Activated naive CD4-positive, alpha-beta T cell treated with anti-CD3 and anti-CD28 coated beads, Interleukin-2, amount 50 U/mL, for 16 hours (primary cell): ENCODE data around the gene ACAP3.
"Not testable (repeated sequence)": the region's sequence is repeated elsewhere in the genome, so short reads cannot be mapped to it uniquely, and the experiment has no call there.

Experiments used
- DNase-seq: peaks from one replicate; pipeline ENCODE4 v3.0.0-alpha.2; 2020

ACAP3 gene

GRCh38 chr1:1260843-1261560 lies 46.7 kb downstream of the ACAP3 start:
- DNase-seq = no peak

GRCh38 chr1:1259951-1260600 lies 47.7 kb downstream of the ACAP3 start:
- no peak for DNase-seq

DNA sequence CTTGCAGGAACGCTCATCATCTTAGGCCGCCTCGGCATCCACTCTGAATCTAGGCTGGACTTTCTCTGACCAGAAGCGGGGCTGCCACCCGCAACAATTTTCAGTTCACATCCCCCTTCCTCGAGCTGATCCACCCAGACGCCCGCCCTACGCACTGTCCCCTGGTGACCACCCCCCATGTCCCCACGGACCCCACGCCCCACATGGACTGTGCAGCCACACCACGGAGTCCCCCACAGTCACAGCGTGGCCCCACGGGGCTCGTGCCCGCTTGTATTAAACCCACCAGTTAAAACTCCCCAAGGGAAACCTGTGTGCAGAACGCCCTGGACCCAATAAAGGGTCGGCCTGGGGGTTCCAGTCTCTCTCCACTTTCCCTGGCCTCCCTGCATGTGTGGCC lies 48.2 kb downstream of the ACAP3 start:
- DNase-seq = no peak

DNA sequence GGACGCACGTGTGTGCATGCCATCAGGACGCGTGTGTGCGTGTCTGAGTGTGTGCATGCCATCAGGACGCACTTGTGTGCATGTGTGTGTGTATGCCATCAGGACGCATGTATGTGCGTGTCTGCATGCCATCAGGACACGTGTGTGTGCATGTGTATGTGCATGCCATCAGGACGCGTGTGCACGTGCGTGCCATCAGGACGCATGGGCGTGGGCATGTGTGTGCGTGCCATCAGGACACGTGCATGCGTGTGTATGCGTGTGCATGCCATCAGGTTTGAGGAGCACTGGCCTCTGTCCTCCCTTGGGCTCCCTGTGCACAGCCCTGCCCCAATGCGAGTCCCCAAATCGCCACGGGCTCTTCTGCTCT lies 48.6 kb downstream of the ACAP3 start:
- no peak for DNase-seq

DNA sequence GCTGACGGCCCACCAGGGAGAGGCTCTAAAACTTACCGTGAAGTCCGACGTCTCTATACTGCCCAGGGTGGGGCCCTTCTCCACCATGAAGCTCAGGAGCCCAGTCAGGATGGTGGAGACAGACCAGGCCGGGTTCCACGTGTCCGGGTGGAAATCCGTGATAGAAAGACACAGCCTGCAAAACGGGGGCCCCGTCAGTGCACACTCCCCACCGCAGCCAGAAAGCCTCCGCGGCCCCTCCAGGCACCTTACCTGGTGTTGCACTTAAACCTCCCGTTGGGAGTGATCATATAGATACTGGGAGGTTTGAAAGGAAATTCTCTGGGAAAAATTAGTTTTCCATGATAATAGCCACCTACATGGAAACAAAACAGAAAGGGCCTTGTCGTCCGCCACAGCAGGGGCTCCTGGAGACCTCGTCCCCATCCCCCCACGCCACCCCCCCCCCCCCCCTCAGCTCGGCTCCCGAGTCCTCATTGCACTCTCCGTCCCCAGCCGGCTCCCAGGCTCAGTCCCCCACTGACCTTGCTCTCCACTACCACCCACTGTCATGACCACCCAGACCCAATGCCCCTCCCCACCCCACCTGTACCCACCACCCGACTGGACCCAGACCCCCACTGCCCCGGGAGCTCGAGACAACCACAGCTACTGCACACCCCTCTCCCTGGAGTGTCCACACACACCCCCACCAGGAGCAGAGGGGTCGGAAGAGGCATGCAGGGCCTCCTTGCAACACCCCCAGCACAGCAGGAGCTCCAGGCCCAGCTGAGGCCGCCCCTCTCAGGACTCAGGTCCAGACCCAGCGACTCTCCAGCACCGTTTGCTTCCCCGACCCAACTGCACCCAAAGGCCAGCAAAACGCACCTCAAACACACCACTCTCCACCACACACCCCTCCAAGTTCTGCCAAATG lies 50.5 kb downstream of the ACAP3 start:
- no peak for DNase-seq

DNA sequence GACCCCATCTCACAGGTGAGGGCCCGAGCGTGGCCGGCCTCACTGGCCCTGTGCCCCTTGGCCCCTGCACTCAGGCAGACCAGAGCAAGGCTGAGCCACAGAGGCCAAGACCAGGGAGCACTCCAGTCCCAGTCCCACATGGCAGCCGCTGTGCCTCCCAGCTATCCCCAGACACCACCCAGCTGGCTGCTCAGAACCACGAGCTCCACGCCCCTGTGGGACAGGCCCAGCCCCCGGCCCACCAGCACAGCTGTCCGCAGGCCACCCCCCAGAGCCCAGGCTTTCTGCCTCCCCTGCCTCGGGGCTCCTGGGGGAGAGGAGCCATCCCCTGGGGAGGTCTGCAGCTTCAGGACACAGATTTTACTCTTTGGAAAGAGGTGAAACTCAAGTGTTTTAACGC lies 52.1 kb downstream of the ACAP3 start:
- DNase-seq = no peak

- DNase-seq = no peak
Measured at GRCh38 chr1:1255078-1255477, 52.7 kb downstream of the ACAP3 start.

GRCh38 chr1:1254667-1254998 lies 53.1 kb downstream of the ACAP3 start:
- no peak for DNase-seq

- no peak for DNase-seq
Measured at GRCh38 chr1:1253972-1254666, 53.6 kb downstream of the ACAP3 start.

- no peak for DNase-seq
Measured at GRCh38 chr1:1253314-1253713, 54.4 kb downstream of the ACAP3 start.

- DNase-seq = peak; percentile 66
Measured at GRCh38 chr1:1250786-1251284, 56.9 kb downstream of the ACAP3 start.

DNA sequence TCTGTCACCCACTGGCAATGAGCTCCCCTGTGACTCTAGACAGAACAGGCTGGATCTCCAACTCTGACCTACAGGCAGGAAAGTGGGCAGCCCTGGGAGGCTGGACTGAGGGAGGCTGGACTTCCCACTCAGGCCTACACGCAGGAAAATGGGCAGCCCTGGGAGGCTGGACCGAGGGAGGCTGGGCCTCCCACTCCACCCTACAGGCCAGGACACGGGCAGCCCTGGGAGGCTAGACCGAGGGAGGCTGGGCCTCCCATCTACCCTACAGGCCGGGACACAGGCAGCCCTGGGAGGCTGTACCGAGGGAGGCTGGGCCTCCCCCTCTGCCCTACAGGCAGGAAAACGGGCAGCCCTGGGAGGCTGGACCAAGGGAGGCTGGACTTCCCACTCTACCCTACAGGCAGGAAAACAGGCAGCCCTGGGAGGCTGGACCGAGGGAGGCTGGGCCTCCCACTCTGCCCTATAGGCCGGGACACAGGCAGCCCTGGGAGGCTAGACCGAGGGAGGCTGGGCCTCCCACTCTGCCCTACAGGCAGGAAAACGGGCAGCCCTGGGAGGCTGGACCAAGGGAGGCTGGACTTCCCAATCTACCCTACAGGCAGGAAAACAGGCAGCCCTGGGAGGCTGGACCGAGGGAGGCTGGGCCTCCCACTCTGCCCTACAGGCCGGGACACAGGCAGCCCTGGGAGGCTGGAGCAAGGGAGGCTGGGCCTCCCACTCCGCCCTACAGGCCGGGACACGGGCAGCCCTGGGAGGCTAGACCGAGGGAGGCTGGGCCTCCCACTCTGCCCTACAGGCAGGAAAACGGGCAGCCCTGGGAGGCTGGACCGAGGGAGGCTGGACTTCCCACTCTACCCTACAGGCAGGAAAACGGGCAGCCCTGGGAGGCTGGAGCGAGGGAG lies 59.5 kb downstream of the ACAP3 start:
- DNase-seq = not testable (repeated sequence)

DNA sequence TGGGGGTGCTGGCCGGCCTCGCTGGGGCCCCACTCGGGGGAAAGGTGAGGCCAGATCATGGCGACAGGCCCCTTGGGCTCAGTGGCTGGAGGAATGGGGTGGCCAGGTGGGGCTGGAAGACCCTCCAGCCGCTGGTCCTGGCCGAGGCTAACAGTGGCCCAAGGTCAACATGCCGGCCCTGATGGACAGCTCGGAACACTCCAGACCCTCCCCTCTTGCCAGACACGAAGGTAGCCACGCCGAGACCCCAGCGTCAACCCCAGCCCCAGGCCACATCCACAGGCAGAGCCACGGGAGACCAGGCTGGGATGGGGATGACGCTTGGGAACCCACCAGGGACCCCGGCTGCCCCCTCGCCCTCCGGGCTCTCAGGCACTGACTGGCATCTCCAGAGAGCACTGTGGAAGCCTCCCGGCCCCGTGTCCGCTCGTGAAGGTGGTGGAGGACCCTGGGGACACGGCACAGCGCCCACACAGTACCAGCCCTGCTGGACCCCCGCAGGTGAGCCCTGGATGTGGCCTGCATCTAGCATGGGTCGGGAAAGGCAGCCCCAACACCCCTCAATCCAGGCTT lies 60.3 kb downstream of the ACAP3 start:
- DNase-seq = no peak

DNA sequence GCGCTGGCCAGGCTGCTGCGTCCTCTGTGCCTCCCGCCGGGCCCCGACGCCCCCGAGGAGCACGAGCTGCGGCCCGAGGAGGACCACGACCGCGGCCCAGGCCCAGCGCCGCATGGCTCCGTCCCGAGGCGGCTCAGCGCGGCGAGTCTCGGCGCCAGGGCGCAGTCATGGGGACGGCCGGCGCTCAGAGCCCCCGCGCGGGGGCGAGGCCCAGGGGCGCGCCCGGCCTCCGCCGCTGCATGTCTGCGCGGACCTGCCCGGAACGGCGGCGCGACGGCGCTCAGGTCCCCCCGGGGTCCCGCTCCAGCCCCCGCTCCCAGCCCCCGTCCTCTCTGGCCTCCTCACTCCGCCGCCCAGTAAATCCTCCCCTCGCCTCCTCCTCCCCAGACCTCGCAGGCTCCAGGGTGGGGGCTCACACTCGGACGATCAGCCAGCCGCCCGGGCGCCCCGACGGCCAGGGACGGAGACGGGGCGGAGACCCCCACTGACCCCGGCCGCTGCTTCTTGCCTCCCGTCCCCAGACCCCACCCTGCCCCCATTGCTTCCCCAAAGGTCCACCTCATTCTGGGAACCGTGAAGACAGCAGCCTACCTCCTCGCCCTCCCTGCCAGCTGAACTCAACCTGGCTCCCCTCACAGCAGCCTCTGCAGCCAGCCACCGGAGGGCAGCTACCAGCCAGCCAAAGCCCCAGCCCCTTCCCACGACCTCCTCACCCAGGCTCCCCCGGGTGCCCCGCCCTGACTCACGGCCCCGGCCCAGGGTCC lies 61.0 kb downstream of the ACAP3 start, which contains the start of gene C1QTNF12:
Gene C1QTNF12 (minus strand): TSS at position 146 of the 764 bp plus-strand sequence. CDS start 32 bp downstream, at position 114.
- no peak for DNase-seq

GRCh38 chr1:1245817-1246576 lies 61.7 kb downstream of the ACAP3 start:
- no peak for DNase-seq

DNA sequence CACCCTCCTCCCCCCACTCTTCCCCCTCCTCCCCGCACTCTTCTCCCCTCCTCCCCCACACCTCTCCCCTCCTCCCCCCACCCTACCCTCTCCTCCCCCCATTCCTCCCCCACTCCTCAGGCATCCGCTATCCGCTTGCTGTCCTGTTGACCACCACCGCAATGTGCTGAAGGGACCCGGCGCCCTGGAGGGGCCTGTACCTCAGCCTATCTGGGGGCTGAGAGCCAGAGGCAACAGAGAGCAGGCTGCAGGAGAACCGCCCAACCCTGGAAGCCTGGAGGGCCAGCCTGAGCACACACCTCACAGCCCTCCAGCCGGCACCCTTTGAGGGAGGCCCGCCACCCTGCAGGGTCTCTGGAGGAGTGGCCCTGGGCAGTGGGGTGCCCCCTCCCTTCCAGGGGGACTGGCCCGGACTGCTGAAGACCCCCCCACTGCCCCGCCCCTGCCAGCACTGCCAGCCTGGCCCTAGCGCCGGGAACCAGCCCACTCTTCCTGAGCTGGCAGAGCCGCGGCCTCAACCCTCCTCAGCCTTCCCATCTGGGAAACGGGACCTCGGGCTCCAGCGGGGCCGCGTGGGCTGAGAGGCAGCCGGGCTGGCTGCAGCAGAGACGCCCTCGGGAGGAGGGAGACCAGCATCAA lies 62.4 kb downstream of the ACAP3 start:
- no peak for DNase-seq

GRCh38 chr1:1244192-1244811 lies 63.4 kb downstream of the ACAP3 start:
- DNase-seq = no peak

GRCh38 chr1:1243807-1244191 lies 63.9 kb downstream of the ACAP3 start:
- DNase-seq = no peak

DNA sequence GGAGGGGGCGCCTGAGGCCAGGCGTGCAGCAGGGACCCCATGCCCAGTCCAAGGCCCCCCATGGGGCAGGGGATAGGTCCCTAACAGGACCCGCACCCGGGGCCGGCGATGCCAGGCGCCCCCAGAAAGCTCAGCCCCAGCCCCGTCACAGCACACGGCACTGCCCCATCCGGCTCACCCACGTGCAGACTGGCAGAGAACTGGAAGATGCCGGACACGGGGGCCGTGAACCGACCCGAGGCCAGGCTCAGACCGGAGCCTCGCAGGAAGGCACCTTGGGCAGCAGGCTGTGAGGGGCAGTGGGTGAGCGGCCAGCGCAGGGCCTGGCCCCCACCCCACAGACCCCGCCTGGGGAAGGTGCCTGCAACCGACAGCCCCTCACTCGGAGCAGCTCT lies 64.5 kb downstream of the ACAP3 start:
- DNase-seq = no peak
